Right lobe of liver (tissue), 6 donors: ENCODE data around the gene ATRNL1. TPM values are rescaled to one million over a fixed set of nuclear protein-coding genes. Genes with fewer than 3 reads are reported as not detected.

Source experiments
- ATAC-seq, 4 donors: fragments of 200-7000 bp; cut with Tn5 transposase; one replicate each; pipeline ENCODE4 v1.9.1; 2020; ENCODE audit warnings: mild to moderate bottlenecking in 4 of 4, moderate library complexity in 4 of 4
- DNase-seq, 3 donors: peaks; one replicate each; pipeline ENCODE4 v3.0.0-alpha.2; 2020
- H3K27ac ChIP-seq, 3 donors: fragments of 200-600 bp; one replicate each; pipeline ENCODE4 v1.8.0; 2022
- H3K27me3 ChIP-seq, 2 donors: fragments of 200-600 bp; one replicate each; pipeline ENCODE4 v1.8.0; 2022
- H3K36me3 ChIP-seq, 4 donors: fragments of 200-600 bp; sonication (generic) in 1 of 4; one replicate each; pipeline versions ENCODE4 v1.5.1 to v1.8.0; 2017 to 2022; ENCODE audit warnings: control low read depth in 1 of 4
- H3K4me1 ChIP-seq, 4 donors: fragments of 200-600 bp; sonication (generic) in 1 of 4; one replicate each; pipeline versions ENCODE4 v1.5.1 to v1.8.0; 2017 to 2022; ENCODE audit warnings: control low read depth in 1 of 4
- H3K4me3 ChIP-seq, 3 donors: fragments of 200-600 bp; one replicate each; pipeline ENCODE4 v1.8.0; 2022
- H3K9me3 ChIP-seq, 4 donors: fragments of 200-600 bp; sonication (generic) in 1 of 4; one replicate each; pipeline versions ENCODE4 v1.5.1 to v1.8.0; 2017 to 2022; ENCODE audit warnings: control low read depth in 1 of 4
- POLR2A ChIP-seq: fragments of 450-650 bp; IDR thresholded peaks from one replicate; pipeline ENCODE4 v1.6.1; 2017; ENCODE audit warnings: antibody characterized with exemption, mild to moderate bottlenecking
- WGBS: methylation state at CpG from one replicate; pipeline ENCODE4 v1.1.6; 2018; ENCODE audit warnings: low coverage, low lambda C conversion rate; ENCODE audit not compliant: insufficient coverage; ENCODE audit errors: missing lambda C conversion rate; 5-methylcytosine and 5-hydroxymethylcytosine counted together
- intact Hi-C, 2 donors: fragments of 100-400 bp; cut with DNase I; formaldehyde crosslinking; loops; one replicate each; pipeline versions ENCODE4 v1.11.2 to v1.14.1; 2022
- total RNA-seq, 6 experiments: library from RNA; depleted of rRNA in 2 of 6; stranded (reverse); fragments of >200 nt in 2 of 6; fragmentation: NEBNext Ultra II Directional in 3 of 6; extraction: Animal tissue kit (Norgen Biotek cat#: 25700) in 3 of 6; gene quantifications; one replicate each; pipeline versions ENCODE4 v1.1.0 to v1.2.4, GENCODE V29; 2016 to 2023
- TF ChIP-seq, protein P1 (sequence below), 4 donors: fragments of 200-600 bp in 3 of 4; fragments of 450-650 bp in 1 of 4; IDR thresholded peaks; one replicate each; pipeline versions ENCODE4 v1.5.1 to v1.8.0; 2016 to 2022; ENCODE audit warnings: antibody characterized with exemption in 4 of 4, mild to moderate bottlenecking in 2 of 4
- donor health status: DM: no; HTN: yes; CAD: no.
- donor health status: DM: no; HTN: no; CAD: no.
- donor health status: DM: no; HTN: no; CAD: no.
- donor health status: DM: no; HTN: yes; CAD: no.
- donor health status: DM: no; HTN: yes; CAD: no.

The ATRNL1 gene
- total RNA-seq, 6 experiments from 2014 or later: 0.81 to 5.3 (median 2.6) TPM

DNA sequence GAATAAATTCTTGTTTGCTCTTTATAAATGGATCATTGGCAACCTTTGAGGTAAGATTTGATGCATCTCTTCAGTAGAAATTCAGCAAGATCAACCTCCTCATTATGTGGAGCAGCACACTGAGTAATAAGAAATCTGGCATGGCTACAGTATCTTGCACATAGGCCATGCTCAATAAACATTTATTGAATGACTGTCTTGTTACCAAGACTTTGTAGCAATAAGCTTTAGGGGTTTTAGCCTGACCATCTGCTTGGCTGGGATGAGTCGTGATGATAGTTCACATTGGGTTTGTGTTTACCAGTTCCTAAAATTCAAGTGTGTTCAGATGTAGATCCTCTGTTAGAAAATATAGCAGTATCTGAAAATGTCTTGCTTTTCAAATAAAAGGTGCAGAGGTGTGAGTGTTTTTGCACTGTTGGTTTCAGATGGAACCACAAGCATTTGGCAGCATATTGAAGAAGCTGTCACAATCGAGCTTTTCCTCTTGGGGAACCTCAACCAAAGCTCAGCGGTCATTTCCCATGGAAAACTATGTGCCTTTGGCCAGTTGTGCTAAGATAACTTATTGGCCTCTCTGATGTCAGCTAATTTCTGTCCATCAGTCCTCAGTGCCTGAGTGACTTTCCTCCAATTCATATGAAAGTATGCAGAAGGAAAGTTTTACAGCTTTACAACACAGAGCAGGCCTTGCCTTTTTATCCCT lies 737.3 kb downstream of the ATRNL1 start:
- H3K9me3 ChIP-seq: no peaks in the 10 kb centered on the region
- no peak for DNase-seq

DNA sequence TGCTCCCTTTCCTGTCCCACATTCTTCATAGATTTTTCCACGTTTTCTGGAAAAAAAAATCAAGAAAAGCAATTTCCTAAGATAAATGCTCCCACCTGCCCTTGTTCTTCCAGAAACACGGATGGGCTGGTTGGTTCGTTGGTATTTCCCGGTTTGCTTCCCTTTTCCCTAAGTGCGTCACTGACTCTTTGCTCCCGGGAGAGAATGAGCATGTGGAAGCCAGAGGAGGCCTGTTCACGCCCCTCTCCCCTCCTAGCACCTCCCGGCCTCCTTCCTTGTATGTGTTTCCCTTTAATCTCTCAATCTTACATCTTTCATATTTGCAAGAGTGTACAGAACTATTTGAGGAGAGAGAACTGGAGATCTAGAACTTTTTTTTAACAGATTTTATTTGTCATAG lies 737.9 kb downstream of the ATRNL1 start:
- no peaks in the 10 kb centered on the region for H3K9me3 ChIP-seq
- no peak overlapping the region for H3K27ac ChIP-seq
- intact Hi-C loops: no loop called here
- H3K4me1 ChIP-seq: no peaks in the 10 kb centered on the region
- ATAC-seq (no peak), DNase-seq (no peak)
- H3K4me3 ChIP-seq: no peak overlapping the region
- H3K36me3 ChIP-seq: no peaks in the 10 kb centered on the region
- H3K27me3 ChIP-seq: no peaks in the 10 kb centered on the region
- no peak for TF ChIP-seq POLR2A
- TF ChIP-seq, protein P1, sequence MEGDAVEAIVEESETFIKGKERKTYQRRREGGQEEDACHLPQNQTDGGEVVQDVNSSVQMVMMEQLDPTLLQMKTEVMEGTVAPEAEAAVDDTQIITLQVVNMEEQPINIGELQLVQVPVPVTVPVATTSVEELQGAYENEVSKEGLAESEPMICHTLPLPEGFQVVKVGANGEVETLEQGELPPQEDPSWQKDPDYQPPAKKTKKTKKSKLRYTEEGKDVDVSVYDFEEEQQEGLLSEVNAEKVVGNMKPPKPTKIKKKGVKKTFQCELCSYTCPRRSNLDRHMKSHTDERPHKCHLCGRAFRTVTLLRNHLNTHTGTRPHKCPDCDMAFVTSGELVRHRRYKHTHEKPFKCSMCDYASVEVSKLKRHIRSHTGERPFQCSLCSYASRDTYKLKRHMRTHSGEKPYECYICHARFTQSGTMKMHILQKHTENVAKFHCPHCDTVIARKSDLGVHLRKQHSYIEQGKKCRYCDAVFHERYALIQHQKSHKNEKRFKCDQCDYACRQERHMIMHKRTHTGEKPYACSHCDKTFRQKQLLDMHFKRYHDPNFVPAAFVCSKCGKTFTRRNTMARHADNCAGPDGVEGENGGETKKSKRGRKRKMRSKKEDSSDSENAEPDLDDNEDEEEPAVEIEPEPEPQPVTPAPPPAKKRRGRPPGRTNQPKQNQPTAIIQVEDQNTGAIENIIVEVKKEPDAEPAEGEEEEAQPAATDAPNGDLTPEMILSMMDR (IDR thresholded peaks at IDR 0.05): no peak
- 61% methylated on average over 8 of the region's 8 CpGs for WGBS

More for the DNA sequence above, 737.3 kb downstream of the ATRNL1 start:
- Histone ChIP-seq H3K4me3 (no peak overlapping the region), H3K36me3 (no peaks in the 10 kb centered on the region), H3K4me1 (no peaks in the 10 kb centered on the region), H3K27ac (no peak overlapping the region), H3K27me3 (no peaks in the 10 kb centered on the region)
- ATAC-seq: no peak
- TF ChIP-seq, protein P1 (IDR thresholded peaks at IDR 0.05): no peak
- TF ChIP-seq POLR2A: no peak
- 63% methylated on average over 3 of the region's 3 CpGs for WGBS
- intact Hi-C loops: no loop called here

DNA sequence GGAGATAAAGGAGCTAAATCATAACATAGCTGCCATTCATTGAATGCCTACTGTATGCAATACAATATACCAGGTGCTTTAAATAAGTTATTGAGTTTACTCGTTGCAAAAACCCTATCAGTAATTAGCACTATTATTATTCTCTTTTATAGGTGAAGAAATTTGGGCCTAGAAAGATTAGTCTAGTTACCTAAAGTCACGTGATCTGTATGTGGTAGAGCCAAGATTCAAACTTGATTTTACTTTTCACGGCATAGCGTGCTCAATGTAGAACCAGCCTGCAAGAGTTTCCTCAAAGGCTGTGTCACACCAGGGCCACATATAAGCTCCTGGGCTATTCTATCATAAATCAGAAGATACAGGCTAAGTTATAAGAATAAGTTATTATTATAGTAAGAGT lies 740.0 kb downstream of the ATRNL1 start:
- DNase-seq: no peak
- H3K4me3 ChIP-seq: no peak overlapping the region
- ATAC-seq: no peak

DNA sequence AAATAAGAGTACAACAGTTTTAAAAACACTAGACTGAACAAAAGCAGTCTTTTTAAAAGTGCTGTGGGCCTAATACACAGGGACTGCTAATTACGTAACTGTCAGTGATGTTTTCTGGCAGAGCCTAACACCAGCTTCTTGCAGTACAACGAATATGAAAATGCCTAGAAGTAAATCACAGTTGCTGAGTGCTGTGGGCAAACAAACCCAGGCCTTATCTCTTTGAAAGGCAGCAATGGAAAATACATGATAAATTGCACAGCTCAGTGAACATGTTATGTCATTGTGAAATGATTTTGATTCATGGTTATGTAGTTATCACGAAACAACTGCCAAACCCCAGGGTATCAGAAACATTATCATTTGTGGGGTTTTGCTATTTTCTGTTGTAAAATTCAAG lies 751.4 kb downstream of the ATRNL1 start:
- DNase-seq (no peak), ATAC-seq (no peak)
- H3K27me3 ChIP-seq: no peaks in the 10 kb centered on the region
- no peaks in the 10 kb centered on the region for H3K4me1 ChIP-seq
- no peak overlapping the region for H3K27ac ChIP-seq
- intact Hi-C loops: no loop called here
- no peak for TF ChIP-seq POLR2A
- TF ChIP-seq, protein P1 (IDR thresholded peaks at IDR 0.05): no peak
- WGBS: 39% methylated on average over 3 of the region's 3 CpGs
- no peaks in the 10 kb centered on the region for H3K9me3 ChIP-seq
- no peaks in the 10 kb centered on the region for H3K36me3 ChIP-seq
- no peak overlapping the region for H3K4me3 ChIP-seq

More for the DNA sequence above, 740.0 kb downstream of the ATRNL1 start:
- H3K27ac ChIP-seq: no peak overlapping the region
- TF ChIP-seq, protein P1 (IDR thresholded peaks at IDR 0.05): no peak
- TF ChIP-seq POLR2A: no peak
- intact Hi-C loops: no loop called here
- WGBS: 60% methylated on average over 4 of the region's 4 CpGs
- H3K9me3 ChIP-seq: no peaks in the 10 kb centered on the region
- H3K27me3 ChIP-seq: no peaks in the 10 kb centered on the region
- no peaks in the 10 kb centered on the region for H3K36me3 ChIP-seq
- H3K4me1 ChIP-seq: no peaks in the 10 kb centered on the region
